Smooth muscle cell (in vitro differentiated cells): ENCODE data around the gene AP1AR. TPM values are rescaled to one million over a fixed set of nuclear protein-coding genes. Genes with fewer than 3 reads are reported as not detected.

Experiments
- DNase-seq: peaks from one replicate; lab custom pipeline; 2025; ENCODE audit not compliant: unreplicated experiment; lab: John Stamatoyannopoulos, UW
- H2AFZ ChIP-seq: fragments of 200-600 bp; sonication (generic); 2 replicates; pipeline ENCODE4 v1.6.0; 2016; ENCODE audit warnings: antibody characterized with exemption, low read depth, mild to moderate bottlenecking
- H3F3A ChIP-seq: fragments of 200-600 bp; sonication (generic); 2 replicates; pipeline ENCODE4 v1.6.0; 2017; ENCODE audit warnings: antibody characterized with exemption, low read depth
- H3K27ac ChIP-seq: fragments of 200-600 bp; sonication (generic); 2 replicates; pipeline ENCODE4 v1.5.1; 2016; ENCODE audit warnings: low read depth, mild to moderate bottlenecking
- H3K27me3 ChIP-seq: fragments of 200-600 bp; sonication (generic); 2 replicates; pipeline ENCODE4 v1.6.1; 2016; ENCODE audit warnings: low read depth, mild to moderate bottlenecking
- H3K36me3 ChIP-seq: fragments of 200-600 bp; sonication (generic); 2 replicates; pipeline ENCODE4 v1.5.1; 2016; ENCODE audit warnings: low read depth
- H3K4me1 ChIP-seq: fragments of 200-600 bp; sonication (generic); 2 replicates; pipeline ENCODE4 v1.5.1; 2016; ENCODE audit warnings: low read depth
- H3K4me2 ChIP-seq: fragments of 200-600 bp; sonication (generic); 2 replicates; pipeline ENCODE4 v1.6.0; 2016; ENCODE audit warnings: mild to moderate bottlenecking
- H3K4me3 ChIP-seq: fragments of 200-600 bp; sonication (generic); 2 replicates; pipeline ENCODE4 v1.5.1; 2016; ENCODE audit warnings: mild to moderate bottlenecking
- H3K79me2 ChIP-seq: fragments of 200-600 bp; sonication (generic); 2 replicates; pipeline ENCODE4 v1.6.0; 2016; ENCODE audit warnings: low read depth, mild to moderate bottlenecking
- H3K9ac ChIP-seq: fragments of 200-600 bp; sonication (generic); 2 replicates; pipeline ENCODE4 v1.6.0; 2016; ENCODE audit warnings: low read depth
- H3K9me3 ChIP-seq: fragments of 200-600 bp; sonication (generic); replicated peaks from 2 replicates; pipeline ENCODE4 v1.5.1; 2016; ENCODE audit warnings: low read depth
- H4K20me1 ChIP-seq: fragments of 200-600 bp; sonication (generic); 2 replicates; pipeline ENCODE4 v1.6.0; 2016; ENCODE audit warnings: low read depth
- CTCF ChIP-seq: fragments of 200-600 bp; sonication (generic); IDR thresholded peaks from 2 replicates; pipeline ENCODE4 v1.5.1; 2017; ENCODE audit warnings: borderline replicate concordance, mild to moderate bottlenecking, antibody characterized with exemption; ENCODE audit not compliant: insufficient read depth, poor library complexity, severe bottlenecking
- WGBS: methylation state at CpG from one replicate; pipeline ENCODE4 v1.1.7; 2016; ENCODE audit warnings: low lambda C conversion rate; 5-methylcytosine and 5-hydroxymethylcytosine counted together
- polyA plus RNA-seq: library from polyadenylated mRNA; unstranded; fragments of >200 nt; fragmentation: Nextera tagmentation; extraction: Ambion mirVana; gene quantifications from 2 replicates; pipeline ENCODE4 v1.2.1, GENCODE V29; 2016
- total RNA-seq: library from RNA; depleted of rRNA; stranded (reverse); fragments of >200 nt; gene quantifications from 2 replicates; pipeline ENCODE4 v1.2.3, GENCODE V29; 2014

The AP1AR gene
- total and polyA plus RNA-seq, 2 experiments from 2014 or later: 11.1 to 23.0 TPM

- H3F3A ChIP-seq: no peaks in the 10 kb centered on the region
- H3K9me3 ChIP-seq: no peaks in the 10 kb centered on the region
- H3K79me2 ChIP-seq: peaks cover 2% of the 10 kb centered on the region
- H3K36me3 ChIP-seq: no peaks in the 10 kb centered on the region
- no peak overlapping the region for H3K27ac ChIP-seq
- TF ChIP-seq CTCF: no peak
- H3K4me3 ChIP-seq: no peak overlapping the region
- DNase-seq: no peak
- H3K9ac ChIP-seq: no peak overlapping the region
- H3K4me1 ChIP-seq: peaks cover 6% of the 10 kb centered on the region
- H2AFZ ChIP-seq: no peak overlapping the region
- H3K4me2 ChIP-seq: no peak overlapping the region
- no peaks in the 10 kb centered on the region for H3K27me3 ChIP-seq
- H4K20me1 ChIP-seq: no peaks in the 10 kb centered on the region
- 95% methylated on average over 8 of the region's 8 CpGs for WGBS
Measured at GRCh38 chr4:112287258-112287989, 55.8 kb downstream of the AP1AR start.

- Histone ChIP-seq H4K20me1 (no peaks in the 10 kb centered on the region), H3K9ac (no peak overlapping the region), H3K36me3 (no peaks in the 10 kb centered on the region), H3K4me3 (no peak overlapping the region), H3K27ac (no peak overlapping the region), H3K79me2 (no peaks in the 10 kb centered on the region), H3F3A (no peaks in the 10 kb centered on the region), H3K4me2 (no peak overlapping the region), H3K4me1 (peaks cover 6% of the 10 kb centered on the region), H2AFZ (no peak overlapping the region), H3K9me3 (no peaks in the 10 kb centered on the region), H3K27me3 (no peaks in the 10 kb centered on the region)
- no peak for DNase-seq
- no peak for TF ChIP-seq CTCF
- WGBS: 80% methylated on average over 3 of the region's 3 CpGs
Measured at GRCh38 chr4:112288455-112288854, 56.9 kb downstream of the AP1AR start.

GRCh38 chr4:112289407-112290253 is 58.0 kb downstream of the AP1AR start:
- no peak overlapping the region for H3K4me3 ChIP-seq
- 91% methylated on average over 10 of the region's 10 CpGs for WGBS
- H3K27me3 ChIP-seq: no peaks in the 10 kb centered on the region
- TF ChIP-seq CTCF: no peak
- no peak overlapping the region for H3K4me2 ChIP-seq
- H3K36me3 ChIP-seq: no peaks in the 10 kb centered on the region
- no peaks in the 10 kb centered on the region for H3K9me3 ChIP-seq
- no peak overlapping the region for H3K9ac ChIP-seq
- no peaks in the 10 kb centered on the region for H3K79me2 ChIP-seq
- no peak for DNase-seq
- H2AFZ ChIP-seq: no peak overlapping the region
- H3K27ac ChIP-seq: no peak overlapping the region
- peaks cover 4% of the 10 kb centered on the region for H3K4me1 ChIP-seq
- H3F3A ChIP-seq: no peaks in the 10 kb centered on the region
- no peaks in the 10 kb centered on the region for H4K20me1 ChIP-seq
